ENCODE data around the gene RFC1.
"Not testable (repeated sequence)": the region's sequence is repeated elsewhere in the genome, so short reads cannot be mapped to it uniquely, and the experiment has no call there.

The RFC1 gene

DNA sequence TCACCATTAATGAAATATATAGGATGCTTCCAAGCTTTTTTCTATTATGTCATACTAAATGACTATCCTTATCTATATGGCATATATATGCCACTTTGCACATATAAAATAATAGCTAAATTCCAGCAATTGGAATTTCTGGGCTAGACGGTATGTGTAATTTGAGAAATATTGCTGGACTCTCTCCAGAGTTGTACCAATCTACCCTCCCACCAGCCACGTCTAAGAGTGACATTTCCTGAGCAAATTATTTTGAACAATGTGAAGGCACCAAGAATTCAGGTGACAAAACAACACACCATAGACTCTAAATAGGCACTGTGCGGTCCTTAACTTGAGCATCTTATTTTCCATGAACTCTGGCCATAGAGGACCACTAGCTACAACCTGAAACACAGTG is 62.3 kb downstream of the RFC1 start:
- no peak for DNase-seq

DNA sequence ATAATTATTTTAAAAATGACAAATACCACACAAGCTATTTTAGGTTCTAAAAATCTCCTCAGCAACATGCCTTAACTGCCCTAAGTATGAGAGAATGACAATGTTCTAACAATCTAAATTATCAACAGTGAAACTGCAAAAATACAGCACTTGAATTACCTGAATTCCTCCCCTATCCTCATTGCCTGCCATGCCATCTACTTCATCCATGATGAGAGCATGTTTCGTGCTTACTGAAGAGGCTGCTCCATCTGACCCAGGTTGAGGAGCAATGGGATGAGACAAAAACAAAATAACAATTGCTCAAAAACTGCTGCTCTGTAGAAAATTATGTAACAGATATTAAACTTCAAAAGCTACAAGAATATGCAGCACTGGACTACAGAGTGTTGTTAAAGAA is 63.3 kb downstream of the RFC1 start:
- no peak for DNase-seq

DNA sequence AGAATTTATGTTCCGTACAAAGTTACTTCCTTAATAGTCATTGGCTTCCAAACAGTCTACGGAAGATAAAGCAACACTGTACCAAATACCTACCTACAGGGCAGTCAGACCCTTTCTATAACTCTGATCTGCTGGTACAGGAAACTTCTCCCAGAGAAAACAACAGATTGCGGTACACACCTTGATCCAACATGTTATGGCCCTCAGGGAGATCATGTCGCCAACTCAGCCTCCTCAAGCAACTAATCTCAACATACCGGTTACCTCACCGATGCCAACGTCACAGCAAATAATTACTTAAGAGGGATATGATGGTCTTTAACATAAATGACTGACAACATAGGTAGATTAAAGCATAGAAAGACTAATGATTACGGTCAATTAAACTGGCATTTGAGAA is 70.4 kb downstream of the RFC1 start:
- DNase-seq, result no peak

DNA sequence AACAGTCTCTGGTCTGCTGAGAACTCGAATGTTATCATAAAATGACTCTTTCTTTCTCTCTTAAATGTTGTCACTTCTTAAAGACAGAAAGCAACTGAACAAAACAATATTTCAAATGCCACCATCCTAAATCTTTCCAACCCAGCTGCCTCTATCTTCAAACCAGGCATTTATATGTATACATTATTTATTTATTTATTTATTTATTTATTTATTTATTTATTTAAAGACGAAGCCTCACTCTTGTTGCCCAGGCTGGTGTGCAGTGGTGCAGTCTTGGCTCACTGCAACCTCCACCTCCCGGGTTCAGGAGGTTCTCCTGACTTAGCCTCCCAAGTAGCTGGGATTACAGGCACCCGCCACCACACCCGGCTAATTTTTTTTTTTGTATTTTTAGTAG is 73.7 kb downstream of the RFC1 start:
- DNase-seq, result not testable (repeated sequence)

DNA sequence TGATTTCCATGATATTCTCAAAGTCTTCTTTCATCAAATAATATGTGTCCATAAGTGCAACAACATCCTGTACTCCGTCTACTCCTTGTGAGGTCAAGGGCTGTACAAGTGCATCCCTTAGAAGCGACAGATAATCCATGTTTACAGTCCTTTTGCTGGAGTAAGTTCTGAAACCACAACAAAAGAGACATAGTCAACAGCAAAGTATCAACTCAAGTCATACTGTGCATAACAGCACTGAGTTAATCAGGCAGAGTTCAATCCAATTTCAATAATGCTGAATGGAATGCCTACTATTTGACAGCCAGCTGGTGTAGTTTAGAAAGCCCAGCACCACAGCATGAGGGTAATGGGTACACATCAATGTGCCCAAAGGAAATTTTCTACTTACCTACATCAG is 74.5 kb downstream of the RFC1 start:
- DNase-seq, result no peak

DNA sequence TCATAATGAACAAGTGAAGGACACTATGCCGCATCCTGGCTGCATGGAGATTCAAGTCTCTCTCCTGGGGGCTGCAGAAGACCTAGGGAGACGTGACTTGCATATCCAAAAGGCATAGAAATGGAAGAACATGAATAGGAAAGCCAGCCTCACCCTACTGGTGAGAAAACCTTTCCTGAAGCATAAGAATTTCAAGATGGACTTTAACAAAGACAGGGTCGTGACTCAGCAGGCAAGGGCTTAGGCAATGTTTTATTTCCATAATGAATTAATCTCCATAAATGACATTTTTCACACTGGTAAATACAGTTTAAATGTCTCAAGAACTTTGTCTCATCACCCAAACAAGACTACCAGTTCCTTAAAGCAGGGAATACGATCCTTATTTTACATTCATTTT is 78.9 kb downstream of the RFC1 start:
- DNase-seq, result no peak

DNA sequence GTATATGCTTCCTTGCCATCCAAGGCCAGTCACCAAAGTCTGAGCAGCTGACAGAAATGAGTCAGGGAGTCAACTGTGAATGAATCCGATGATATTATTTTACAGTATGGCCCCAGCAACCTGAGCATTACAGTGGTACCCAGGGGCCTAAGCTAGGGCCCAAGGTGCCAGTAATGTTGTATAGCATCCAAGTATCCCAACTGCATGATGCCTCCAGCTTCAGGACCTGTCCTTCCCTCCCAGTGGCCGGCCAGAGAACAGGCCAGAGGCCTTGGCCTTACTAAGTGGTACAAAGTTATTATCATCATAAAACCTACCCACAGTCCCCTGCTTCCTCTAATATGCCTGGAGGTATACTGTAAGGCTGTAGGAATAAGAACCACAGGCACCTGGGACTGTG is 79.9 kb downstream of the RFC1 start:
- DNase-seq, result no peak

DNA sequence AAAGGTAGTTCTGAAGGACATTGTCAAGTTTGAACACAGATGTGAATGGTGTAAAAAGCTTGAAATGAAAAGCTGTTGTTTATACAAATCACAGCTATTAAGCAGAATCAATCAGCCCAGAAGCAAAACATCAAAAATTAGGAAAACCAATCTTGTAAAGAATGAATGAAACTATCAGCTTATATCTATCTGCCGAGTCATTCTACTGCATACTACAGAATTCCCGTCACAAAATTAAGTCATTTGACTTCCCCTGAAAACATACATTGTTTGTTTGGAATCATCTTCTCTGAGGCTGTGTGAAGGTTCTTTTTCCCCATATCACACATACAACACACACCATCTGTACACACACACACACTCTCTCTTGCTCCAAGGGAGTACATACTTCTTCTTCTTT is 80.3 kb downstream of the RFC1 start:
- DNase-seq, result no peak

DNA sequence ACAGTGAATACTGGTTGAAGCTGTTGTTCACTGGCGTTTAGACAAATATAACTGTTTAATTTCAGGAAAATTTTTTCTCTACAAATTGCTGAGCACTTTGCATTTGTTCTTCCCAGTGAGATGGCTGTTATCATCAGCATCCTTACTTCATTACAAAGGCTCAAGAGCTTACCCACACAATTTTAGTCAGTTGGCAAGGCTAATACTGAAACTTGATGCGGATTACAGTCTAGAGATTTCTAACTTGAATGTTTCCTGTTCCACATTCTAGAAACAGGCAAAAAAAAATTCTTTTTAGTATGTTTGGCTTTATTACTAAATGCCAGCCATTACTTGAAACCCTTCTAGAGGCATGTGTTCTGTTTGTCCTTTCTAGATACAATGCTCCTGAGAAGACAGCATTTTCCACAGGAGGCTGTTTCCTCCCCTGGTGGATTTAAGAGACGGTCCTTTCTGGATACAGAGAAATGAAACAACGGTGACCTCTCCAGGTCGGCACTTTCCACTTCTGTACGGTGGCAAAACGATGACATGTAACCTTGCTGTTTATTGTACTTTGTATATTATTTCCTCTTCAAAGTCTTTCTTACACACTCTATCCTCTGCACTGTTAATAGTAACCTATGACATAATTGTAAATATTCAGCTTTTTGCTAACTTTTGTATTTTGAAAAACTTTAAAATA is 80.9 kb downstream of the RFC1 start:
- DNase-seq, result no peak

DNA sequence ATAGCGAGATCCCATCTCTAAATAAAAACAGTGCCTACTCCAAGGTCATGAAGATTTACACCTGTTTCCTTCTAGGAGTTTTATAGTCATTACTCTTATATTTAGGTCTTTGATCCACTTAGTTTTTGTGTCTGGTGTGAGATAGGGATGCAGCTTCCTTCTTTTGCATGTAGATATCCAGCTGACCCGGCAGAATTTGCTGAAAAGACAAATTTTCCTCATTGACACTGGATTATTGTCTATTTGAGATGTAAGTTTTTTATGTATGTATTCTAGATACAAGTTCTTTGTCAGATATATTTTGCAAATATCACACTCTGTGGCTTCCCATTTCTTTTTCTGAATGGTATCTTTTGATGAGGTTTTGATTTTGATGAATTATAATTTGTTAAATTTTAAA is 85.4 kb downstream of the RFC1 start:
- DNase-seq, result no peak

DNA sequence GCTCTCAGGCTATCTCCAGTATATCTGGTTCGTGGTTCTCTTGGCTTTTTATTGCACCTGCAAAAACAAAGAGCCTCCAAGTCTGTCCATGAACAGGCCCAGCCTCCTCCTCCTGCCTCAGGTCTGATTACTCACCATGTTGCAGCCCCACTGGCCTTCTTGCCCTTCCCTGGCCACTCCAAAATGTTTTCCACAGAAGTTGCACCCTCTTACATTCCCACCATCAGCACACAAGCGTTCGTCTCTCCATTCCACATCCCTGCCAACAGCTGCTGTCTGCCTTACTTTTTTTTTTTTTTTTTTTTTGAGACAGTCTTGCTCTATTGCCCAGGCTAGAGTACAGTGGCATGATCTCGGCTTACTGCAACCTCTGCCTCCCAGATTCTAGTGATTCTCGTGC is 86.7 kb downstream of the RFC1 start:
- no peak for DNase-seq

DNA sequence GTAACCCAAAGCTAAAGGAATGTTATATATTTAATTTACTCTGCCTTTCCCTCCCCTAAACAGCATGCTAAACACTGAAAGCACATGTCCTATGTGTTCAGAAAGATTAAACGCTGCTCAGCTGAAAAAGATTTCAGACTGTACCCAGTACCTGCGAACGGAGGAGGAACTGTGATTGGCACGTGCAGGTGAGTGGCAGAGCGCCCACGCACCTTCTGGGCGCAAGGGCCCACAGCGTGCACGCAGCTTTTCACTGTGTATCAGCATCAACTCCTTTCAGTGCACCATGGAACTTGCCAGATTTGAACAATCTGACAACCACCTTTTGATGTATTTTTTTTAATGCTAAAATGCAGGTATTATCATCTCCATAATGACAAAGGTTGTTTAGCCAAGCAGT is 87.7 kb downstream of the RFC1 start:
- DNase-seq, result no peak

DNA sequence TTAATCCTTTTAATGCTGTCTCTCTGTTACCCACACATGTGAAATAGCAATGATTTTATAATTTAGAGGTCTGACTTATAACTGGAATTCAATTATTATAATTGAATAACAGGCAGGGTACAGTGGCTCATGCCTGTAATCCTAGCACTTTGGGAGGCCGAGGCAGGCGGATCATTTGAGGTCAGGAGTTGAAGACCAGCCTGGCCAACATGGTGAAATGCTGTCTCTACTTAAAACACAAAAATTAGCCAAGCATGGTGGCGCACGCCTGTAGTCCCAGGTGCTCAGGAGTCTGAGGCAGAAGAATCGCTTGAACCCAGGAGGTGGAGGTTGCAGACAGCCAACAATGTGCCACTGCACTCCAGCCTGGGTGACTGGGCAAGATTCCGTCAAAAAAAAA is 88.5 kb downstream of the RFC1 start:
- DNase-seq, result not testable (repeated sequence)

DNA sequence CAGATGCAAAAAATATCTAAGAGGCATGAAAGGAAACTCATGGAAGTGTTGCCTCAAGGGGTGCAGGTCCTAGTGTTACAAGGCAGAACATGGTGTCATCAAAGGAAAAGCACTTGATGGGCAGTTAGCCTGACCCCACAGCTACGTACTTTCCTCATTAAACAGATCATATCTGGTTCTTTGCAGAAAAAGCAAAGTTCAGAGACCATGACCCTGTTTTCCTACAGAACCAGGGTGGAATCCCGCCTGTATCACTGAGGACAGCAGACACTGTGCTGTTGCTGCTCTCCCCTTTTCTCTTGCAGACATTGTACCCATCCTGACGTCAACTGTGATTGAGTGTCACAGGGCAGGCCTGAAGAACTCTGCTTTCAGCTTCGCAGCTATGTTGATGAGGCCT is 91.7 kb downstream of the RFC1 start:
- no peak for DNase-seq

DNA sequence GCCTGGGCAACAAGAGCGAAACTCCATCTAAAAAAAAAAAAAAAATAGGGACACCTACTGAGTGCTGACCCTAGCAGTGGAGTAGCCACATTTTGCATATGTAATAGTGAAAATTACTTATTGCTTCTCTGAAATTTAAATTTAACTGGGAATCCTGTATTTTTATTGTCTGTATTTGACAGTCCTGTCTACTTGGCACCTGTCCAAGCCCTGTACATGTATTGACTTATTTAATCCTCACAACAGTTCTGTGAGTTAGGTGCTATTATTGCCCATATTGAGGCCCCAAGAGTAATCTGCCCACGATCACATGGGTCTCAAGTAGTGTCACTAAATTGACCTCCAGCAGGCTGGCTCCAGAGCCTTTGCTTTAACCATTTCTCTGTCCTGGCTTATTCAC is 102.3 kb downstream of the RFC1 start:
- DNase-seq, result no peak

DNA sequence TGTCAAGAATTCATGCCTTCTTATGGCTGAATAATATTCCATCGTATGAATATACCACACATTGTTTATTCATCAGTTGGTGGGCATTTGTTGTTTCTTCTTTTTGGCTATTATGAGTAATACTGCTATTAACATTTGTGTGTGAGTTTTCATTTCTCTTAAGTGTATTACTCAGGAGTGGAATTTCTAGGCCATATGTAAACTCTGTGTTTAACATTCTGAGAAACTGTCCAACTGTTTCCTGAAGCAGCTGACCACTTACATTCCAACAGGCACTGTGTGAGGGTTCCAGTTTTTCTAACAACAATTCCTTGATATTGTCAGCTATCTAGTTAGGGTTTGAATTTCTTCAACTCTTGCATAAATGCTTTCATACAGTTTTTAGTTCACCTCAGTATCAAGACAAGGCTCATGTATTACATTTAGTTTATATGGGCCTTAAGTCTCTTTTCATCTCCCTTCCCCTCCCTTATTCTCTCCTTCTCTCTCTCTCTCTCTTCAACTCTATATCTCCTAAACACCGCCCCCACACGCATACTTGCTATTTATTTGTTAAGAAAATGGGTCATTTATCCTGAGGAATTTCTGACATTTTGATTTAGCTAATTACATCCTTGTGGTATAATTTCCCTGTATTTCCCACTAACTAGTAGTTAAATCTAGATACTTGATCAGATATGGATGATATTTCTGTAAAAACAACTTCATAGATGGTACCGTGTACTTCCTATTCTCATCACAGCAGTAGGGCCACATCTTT is 106.4 kb downstream of the RFC1 start:
- no peak for DNase-seq

DNA sequence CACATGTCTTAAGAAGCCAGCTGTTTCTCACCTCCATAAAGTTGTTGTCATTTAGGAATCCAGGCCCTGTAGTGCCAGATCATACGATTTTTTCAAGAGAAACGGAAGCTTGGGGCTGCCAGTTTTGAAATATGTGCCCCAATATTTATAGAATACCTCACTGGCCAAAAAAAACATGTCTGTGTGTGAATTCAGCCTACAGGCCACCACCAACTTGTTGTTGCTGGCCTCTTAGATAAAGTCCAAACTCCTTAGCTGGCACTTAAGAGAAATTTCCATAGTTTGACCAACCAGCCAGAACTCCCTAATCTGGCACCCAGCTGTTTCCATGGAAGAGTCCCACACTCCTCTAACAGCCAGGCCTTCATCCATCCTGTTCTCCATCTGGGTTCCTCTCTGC is 109.7 kb downstream of the RFC1 start:
- DNase-seq, result no peak

DNA sequence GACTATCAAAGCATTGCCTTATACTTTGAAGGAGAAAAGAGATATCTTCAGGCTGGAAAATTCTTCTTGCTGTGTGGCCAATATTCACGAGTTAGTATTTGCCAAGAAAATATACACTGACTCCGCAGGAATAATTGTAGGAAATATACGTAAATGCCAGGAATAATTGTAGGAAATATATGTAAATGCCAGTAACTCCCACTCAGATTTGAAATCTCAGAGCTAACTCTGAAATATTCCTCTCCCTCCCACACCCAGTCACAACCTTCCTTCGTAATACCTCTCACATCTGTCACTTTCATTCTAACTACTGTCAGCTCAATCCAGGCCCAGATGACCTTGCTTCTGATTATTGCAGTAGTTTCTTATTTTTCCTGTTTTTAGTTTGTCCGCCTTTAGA is 110.3 kb downstream of the RFC1 start:
- DNase-seq, result no peak

DNA sequence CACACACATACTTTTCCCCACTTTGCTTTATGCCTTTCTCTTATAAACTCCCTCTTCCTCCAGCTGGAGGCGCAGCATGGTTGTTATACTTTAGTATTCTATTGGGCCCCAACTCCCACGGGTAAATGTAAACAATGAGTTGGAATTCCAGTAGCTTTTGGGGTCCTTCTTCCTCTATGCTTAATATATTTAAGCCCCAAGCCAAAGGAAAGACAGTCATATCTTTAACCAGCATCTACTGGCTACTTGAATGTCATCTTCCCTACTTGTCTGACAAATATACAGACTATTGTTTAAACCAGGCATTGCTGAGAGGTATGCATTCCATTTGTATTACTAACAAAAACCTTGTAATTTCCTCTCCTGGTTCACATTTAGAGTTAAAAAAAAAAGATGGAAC is 110.9 kb downstream of the RFC1 start:
- no peak for DNase-seq

DNA sequence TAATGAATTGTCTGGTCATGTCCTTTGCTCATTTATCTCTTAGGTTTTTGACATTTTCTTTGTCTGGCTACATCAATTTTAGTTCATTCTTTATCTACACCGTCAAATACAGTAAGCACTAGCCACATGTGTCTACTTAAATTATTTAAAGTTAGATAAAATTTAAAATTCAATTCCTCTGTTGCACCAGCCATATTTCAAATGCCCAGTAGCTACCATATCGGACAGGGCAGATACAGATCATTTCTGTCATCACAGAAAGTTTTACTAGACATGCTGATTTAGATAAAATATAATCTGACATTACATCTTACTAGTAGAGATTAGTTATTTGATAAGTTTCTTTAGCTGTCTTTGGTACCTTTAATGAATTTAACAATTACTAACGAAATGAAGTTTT is 122.7 kb downstream of the RFC1 start:
- DNase-seq, result no peak
